GM12878 (cell line): ENCODE results near the gene LRRN4. TPM values are rescaled to one million over a fixed set of nuclear protein-coding genes. Genes with fewer than 3 reads are reported as not detected.

Experiments
- ATAC-seq: fragments of 200-7000 bp; cut with Tn5 transposase; 3 replicates; pipeline ENCODE4 v1.9.1; 2020; ENCODE audit warnings: mild to moderate bottlenecking, moderate library complexity
- BruUV-seq: library from RNA; stranded (reverse); fragments of 400-500 nt; replicated peaks from 2 replicates; lab custom pipeline; 2021; lab: Mats Ljungman, UMichigan
- CTCF ChIA-PET: fragments of 300-600 bp; sonication (Branson Sonifier 250); formaldehyde crosslinking; extraction: SDS; loops from one replicate; lab custom pipeline; 2021; ENCODE audit warnings: inconsistent platforms; lab: Yijun Ruan, JAX
- POLR2A ChIA-PET: fragments of 350-600 bp; formaldehyde crosslinking; extraction: SDS; loops from one replicate; lab custom pipeline; 2021; ENCODE audit warnings: inconsistent platforms; lab: Charles Lee
- RAD21 ChIA-PET: fragments of 300-600 bp; sonication (Branson Sonifier 250); formaldehyde crosslinking; loops from one replicate; lab custom pipeline; 2023; ENCODE audit warnings: antibody characterized with exemption; ENCODE audit not compliant: unreplicated experiment; lab: Charles Lee
- SMC1A ChIA-PET: fragments of 300-600 bp; sonication (Branson Sonifier 250); formaldehyde crosslinking; loops from one replicate; lab custom pipeline; 2023; ENCODE audit not compliant: unreplicated experiment, uncharacterized antibody; lab: Charles Lee
- DNase-seq: peaks from one replicate; pipeline ENCODE4 v3.0.0-alpha.2; 2011; ENCODE audit warnings: low read depth, low spot score
- FAIRE-seq: peaks from 3 replicates; lab custom pipeline; 2011; peaks lifted over from hg19 to GRCh38; lab: Jason Lieb, UNC
- H2AFZ ChIP-seq: 2 replicates; pipeline ENCODE4 v1.6.0; 2011; ENCODE audit warnings: low read depth, low read length, control low read depth; ENCODE audit not compliant: control insufficient read depth
- H3K27ac ChIP-seq: 2 replicates; pipeline ENCODE4 v1.5.1; 2011; ENCODE audit warnings: control low read depth; ENCODE audit not compliant: control insufficient read depth, insufficient read depth
- H3K27me3 ChIP-seq, 2 experiments: replicated peaks in 1 of 2; 2 replicates each; pipeline versions ENCODE4 v1.6.0 to v1.6.1; 2011; ENCODE audit warnings: low read length in 1 of 2; ENCODE audit not compliant: control insufficient read depth in 2 of 2, insufficient read depth in 2 of 2
- H3K36me3 ChIP-seq, 2 experiments: 2 replicates each; pipeline ENCODE4 v1.5.1; 2011; ENCODE audit warnings: low read length in 1 of 2; ENCODE audit not compliant: control insufficient read depth in 2 of 2, insufficient read depth in 2 of 2
- H3K4me1 ChIP-seq: 2 replicates; pipeline ENCODE4 v1.6.1; 2011; ENCODE audit warnings: mild to moderate bottlenecking, low read length, moderate library complexity, mixed read lengths; ENCODE audit not compliant: control insufficient read depth, insufficient read depth
- H3K4me2 ChIP-seq: 2 replicates; pipeline ENCODE4 v1.6.0; 2011; ENCODE audit warnings: control low read depth; ENCODE audit not compliant: control insufficient read depth, insufficient read depth
- H3K4me3 ChIP-seq: fragments of 200-600 bp; sonication (generic); 2 replicates; pipeline ENCODE4 v1.5.1; 2016
- H3K79me2 ChIP-seq: 2 replicates; pipeline ENCODE4 v1.6.0; 2011; ENCODE audit warnings: low read length; ENCODE audit not compliant: control insufficient read depth, insufficient read depth
- H3K9ac ChIP-seq: 2 replicates; pipeline ENCODE4 v1.8.0; 2011; ENCODE audit warnings: low read length, control low read depth, mixed read lengths; ENCODE audit not compliant: control insufficient read depth, insufficient read depth
- H3K9me3 ChIP-seq: replicated peaks from 3 replicates; pipeline ENCODE4 v1.5.1; 2011; ENCODE audit warnings: mild to moderate bottlenecking, low read length; ENCODE audit not compliant: control insufficient read depth, insufficient read depth
- H4K20me1 ChIP-seq: 2 replicates; pipeline ENCODE4 v1.6.0; 2011; ENCODE audit not compliant: control insufficient read depth, insufficient read depth
- BACH1 ChIP-seq: fragments of 450-650 bp; IDR thresholded peaks from 2 replicates; pipeline ENCODE4 v1.6.1; 2017; ENCODE audit warnings: mild to moderate bottlenecking, borderline replicate concordance
- BCL3 ChIP-seq: IDR thresholded peaks from 2 replicates; pipeline ENCODE4 v1.6.1; 2011; ENCODE audit warnings: borderline replicate concordance, low read depth, mild to moderate bottlenecking, moderate library complexity, low read length; ENCODE audit not compliant: insufficient read depth, poor library complexity, severe bottlenecking
- FOS ChIP-seq: IDR thresholded peaks from 3 replicates; pipeline ENCODE4 v1.6.1; 2011; ENCODE audit warnings: borderline replicate concordance; ENCODE audit not compliant: insufficient read length; ENCODE audit errors: extremely low read depth
- PML ChIP-seq: IDR thresholded peaks from 2 replicates; pipeline ENCODE4 v1.6.1; 2012; ENCODE audit warnings: low read length, inconsistent platforms
- WGBS: methylation state at CpG from one replicate; pipeline ENCODE4 v1.1.6; 2016; ENCODE audit warnings: low lambda C conversion rate; ENCODE audit not compliant: insufficient replicate concordance, insufficient coverage; ENCODE audit errors: missing lambda C conversion rate; 5-methylcytosine and 5-hydroxymethylcytosine counted together
- in situ Hi-C: fragments of 300-500 bp; cut with MboI; formaldehyde crosslinking; loops from 9 replicates; pipeline ENCODE4 v1.14.3; 2018; ENCODE audit warnings: mixed read lengths
- intact Hi-C: fragments of 100-400 bp; cut with micrococcal nuclease; formaldehyde crosslinking; loops from one replicate; pipeline ENCODE4 v1.14.2; 2022; ENCODE audit not compliant: unreplicated experiment
- polyA plus RNA-seq, 11 experiments: library from polyadenylated mRNA; depleted of rRNA in 4 of 11; unstranded in 6 of 11; stranded (reverse) in 5 of 11; fragments of >200 nt; fragmentation: Nextera tagmentation in 4 of 11; fragmentation: Illumina TruSeq in 1 of 11; extraction: Ambion mirVana in 4 of 11; extraction: Trizol in 1 of 11; gene quantifications; 1 replicate in 1 of 11; 2 replicates in 10 of 11; pipeline versions ENCODE4 v1.2.1 to v1.2.3, GENCODE V29; 2011 to 2016; ENCODE audit warnings: inconsistent platforms in 2 of 11, missing spikeins in 2 of 11, low read depth in 1 of 11
- total RNA-seq, 4 experiments: library from RNA; depleted of rRNA in 3 of 4; stranded (reverse); fragments of >200 nt in 3 of 4; fragmentation: Illumina TruSeq in 1 of 4; extraction: Trizol in 1 of 4; gene quantifications; 2 replicates each; pipeline versions ENCODE4 v1.2.1 to v1.2.3, GENCODE V29; 2013 to 2021

LRRN4 gene
- total and polyA plus RNA-seq, 10 of the 15 experiments (the other 5 are each of a cell fraction or from before 2014, with no cell fraction given) = 0.11 TPM; not detected in 9

GRCh38 chr20:6046432-6046831 lies 7.4 kb downstream of the LRRN4 start:
- in situ Hi-C loops = no loop called here
- no peak overlapping the region for H3K27ac ChIP-seq
- H3K4me2 ChIP-seq = no peak overlapping the region
- ChIA-PET RAD21 (no interaction called here), SMC1A (no interaction called here), POLR2A (no interaction called here), CTCF (no interaction called here)
- TF ChIP-seq PML (no peak), BCL3 (no peak), BACH1 (no peak)
- no peaks in the 10 kb centered on the region for H4K20me1 ChIP-seq
- no peaks in the 10 kb centered on the region for H3K9me3 ChIP-seq
- H2AFZ ChIP-seq = no peak overlapping the region
- no peak overlapping the region for H3K4me3 ChIP-seq
- no peak overlapping the region for H3K9ac ChIP-seq
- intact Hi-C loops = no loop called here
- H3K27me3 ChIP-seq = peaks cover 0 to 2% of the 10 kb centered on the region in 2 experiments; a peak in 1 of 4 replicates
- FAIRE-seq = no peak
- no TSS peak for BruUV-seq
- 27% methylated on average over 1 of the region's 1 CpG for WGBS
- no peak for ATAC-seq
- no peaks in the 10 kb centered on the region for H3K4me1 ChIP-seq
- no peak for DNase-seq
- H3K36me3 ChIP-seq = no peaks in the 10 kb centered on the region; a peak in 2 of 4 replicates
- H3K79me2 ChIP-seq = no peaks in the 10 kb centered on the region

DNA sequence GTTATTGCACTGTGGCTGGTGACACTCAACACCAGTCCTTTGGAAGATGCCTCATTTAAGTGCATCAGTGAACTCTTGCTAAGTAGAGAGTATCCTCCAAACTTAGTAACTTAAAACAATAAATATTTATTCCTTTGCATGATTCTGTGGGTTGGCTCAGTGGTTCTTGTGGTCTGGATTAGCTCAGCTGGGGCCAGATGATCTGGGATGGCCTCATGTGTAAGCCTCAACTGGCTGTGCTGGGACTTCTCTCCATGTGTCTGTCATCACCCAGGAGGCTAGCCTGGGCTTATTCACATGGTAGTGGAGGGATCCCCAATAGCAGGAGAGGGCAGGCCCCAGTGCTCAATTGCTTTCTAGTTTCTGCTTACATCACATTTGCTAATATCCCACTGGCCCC lies 8.3 kb downstream of the LRRN4 start:
- Histone ChIP-seq H2AFZ (no peak overlapping the region), H3K27ac (no peak overlapping the region), H3K9ac (no peak overlapping the region), H3K4me2 (no peak overlapping the region), H3K36me3 (peaks cover 3 to 5% of the 10 kb centered on the region in 2 experiments), H3K9me3 (no peaks in the 10 kb centered on the region), H3K27me3 (no peaks in the 10 kb centered on the region), H3K79me2 (no peaks in the 10 kb centered on the region), H3K4me1 (no peaks in the 10 kb centered on the region), H4K20me1 (no peaks in the 10 kb centered on the region), H3K4me3 (no peak overlapping the region)
- FAIRE-seq (no peak), ATAC-seq (no peak), DNase-seq (no peak)
- no TSS peak for BruUV-seq
- RAD21 ChIA-PET = no interaction called here
- CTCF ChIA-PET = no interaction called here
- in situ Hi-C loops (no loop called here), intact Hi-C loops (no loop called here)
- POLR2A ChIA-PET = no interaction called here
- SMC1A ChIA-PET = no interaction called here
- TF ChIP-seq FOS = no peak
